Measurements from ENCODE around the gene KSR1. TPM values are rescaled to one million over a fixed set of nuclear protein-coding genes. Genes with fewer than 3 reads are reported as not detected.

KSR1 gene
- total RNA-seq, 4 donors from 2014 or later: 10.4 to 17.7 (median 13.2) TPM

DNA sequence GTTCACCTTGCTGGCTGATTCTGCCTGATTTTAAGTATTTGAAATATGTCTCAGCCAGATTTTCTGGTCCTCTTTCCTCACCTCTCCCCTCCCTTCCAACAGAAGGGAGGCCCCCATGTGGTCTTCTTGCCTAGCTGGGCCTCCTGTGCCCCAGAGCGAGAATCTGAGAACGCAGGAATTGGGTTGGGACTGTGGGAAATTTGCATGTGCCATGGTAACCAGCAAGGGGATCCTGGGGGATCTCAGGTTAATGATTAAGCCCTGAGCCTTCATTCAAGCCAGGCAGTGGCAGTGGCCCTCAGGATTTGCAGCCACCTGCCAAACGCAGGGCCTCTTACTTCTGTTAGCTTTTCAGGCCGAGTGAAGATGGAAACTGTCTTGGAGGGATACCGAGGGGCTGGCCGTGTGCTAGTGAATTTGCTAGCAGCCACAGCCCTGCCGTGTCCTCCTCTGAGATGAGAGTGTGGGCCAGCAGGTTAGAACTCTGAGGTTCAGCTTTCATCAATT, 40.2 kb downstream of the KSR1 start:
- H3K4me3 ChIP-seq: no peak overlapping the region
- DNase-seq (no peak), ATAC-seq (no peak)
- TF ChIP-seq, protein P1, sequence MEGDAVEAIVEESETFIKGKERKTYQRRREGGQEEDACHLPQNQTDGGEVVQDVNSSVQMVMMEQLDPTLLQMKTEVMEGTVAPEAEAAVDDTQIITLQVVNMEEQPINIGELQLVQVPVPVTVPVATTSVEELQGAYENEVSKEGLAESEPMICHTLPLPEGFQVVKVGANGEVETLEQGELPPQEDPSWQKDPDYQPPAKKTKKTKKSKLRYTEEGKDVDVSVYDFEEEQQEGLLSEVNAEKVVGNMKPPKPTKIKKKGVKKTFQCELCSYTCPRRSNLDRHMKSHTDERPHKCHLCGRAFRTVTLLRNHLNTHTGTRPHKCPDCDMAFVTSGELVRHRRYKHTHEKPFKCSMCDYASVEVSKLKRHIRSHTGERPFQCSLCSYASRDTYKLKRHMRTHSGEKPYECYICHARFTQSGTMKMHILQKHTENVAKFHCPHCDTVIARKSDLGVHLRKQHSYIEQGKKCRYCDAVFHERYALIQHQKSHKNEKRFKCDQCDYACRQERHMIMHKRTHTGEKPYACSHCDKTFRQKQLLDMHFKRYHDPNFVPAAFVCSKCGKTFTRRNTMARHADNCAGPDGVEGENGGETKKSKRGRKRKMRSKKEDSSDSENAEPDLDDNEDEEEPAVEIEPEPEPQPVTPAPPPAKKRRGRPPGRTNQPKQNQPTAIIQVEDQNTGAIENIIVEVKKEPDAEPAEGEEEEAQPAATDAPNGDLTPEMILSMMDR (IDR thresholded peaks at IDR 0.05 in 4 of 5, conservative IDR thresholded peaks at IDR 0.05 in 1 of 5): no peak
- TF ChIP-seq POLR2A (IDR thresholded peaks at IDR 0.05): no peak
- H3K9me3 ChIP-seq: no peaks in the 10 kb centered on the region
- no peak overlapping the region for H3K27ac ChIP-seq
- no peaks in the 10 kb centered on the region for H3K27me3 ChIP-seq
- intact Hi-C loops (cut with DNase I; ENCODE audit: low total_unique reads) (loop anchor here (2.0 kb wide), 1 partner anchor 142 kb away; no protein-coding TSS in a partner anchor), in situ Hi-C loops (cut with MboI; ENCODE audit: low sequenced_read_pairs in 4 of 4) (loop anchor here in 2 of 4 donors (10.0 to 25.0 kb wide), 3 partner anchors 91 to 259 kb away; no protein-coding TSS in a partner anchor)
- peaks cover 14 to 16% of the 10 kb centered on the region in 2 donors for H3K4me1 ChIP-seq
- no peaks in the 10 kb centered on the region for H3K36me3 ChIP-seq

DNA sequence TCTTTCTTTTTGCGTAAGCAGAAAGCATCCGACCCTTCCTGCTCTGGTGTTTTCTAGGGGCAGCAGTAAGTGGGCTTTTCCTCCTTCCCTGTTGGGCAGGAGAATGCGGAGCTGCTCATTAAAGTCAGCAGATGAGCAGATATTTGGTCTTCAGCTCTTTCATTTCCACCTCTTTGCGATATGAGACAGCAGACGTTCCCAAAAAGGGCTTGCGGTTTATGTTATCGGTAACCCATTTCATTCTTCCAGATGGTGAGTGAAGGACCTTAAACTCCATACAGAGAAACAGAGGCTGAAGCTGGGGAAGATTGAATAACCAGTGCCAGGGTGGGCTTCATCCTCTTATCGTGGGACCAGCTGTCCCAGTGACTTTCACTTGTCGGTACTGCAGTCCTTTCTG, 40.7 kb downstream of the KSR1 start:
- no peaks in the 10 kb centered on the region for H3K27me3 ChIP-seq
- H3K4me1 ChIP-seq: peaks cover 14 to 16% of the 10 kb centered on the region in 2 donors
- ATAC-seq (no peak), DNase-seq (no peak)
- in situ Hi-C loops (cut with MboI; ENCODE audit: low sequenced_read_pairs in 4 of 4): loop anchor here in 2 of 4 donors (10.0 to 25.0 kb wide), 3 partner anchors 90 to 260 kb away; no protein-coding TSS in a partner anchor
- no peaks in the 10 kb centered on the region for H3K36me3 ChIP-seq
- no peak for TF ChIP-seq POLR2A (IDR thresholded peaks at IDR 0.05)
- TF ChIP-seq, protein P1 (IDR thresholded peaks at IDR 0.05 in 4 of 5, conservative IDR thresholded peaks at IDR 0.05 in 1 of 5): no peak
- H3K27ac ChIP-seq: no peak overlapping the region
- H3K9me3 ChIP-seq: no peaks in the 10 kb centered on the region
- no peak overlapping the region for H3K4me3 ChIP-seq
- intact Hi-C loops (cut with DNase I; ENCODE audit: low total_unique reads): loop anchor here (2.0 kb wide), 1 partner anchor 142 kb away; no protein-coding TSS in a partner anchor

DNA sequence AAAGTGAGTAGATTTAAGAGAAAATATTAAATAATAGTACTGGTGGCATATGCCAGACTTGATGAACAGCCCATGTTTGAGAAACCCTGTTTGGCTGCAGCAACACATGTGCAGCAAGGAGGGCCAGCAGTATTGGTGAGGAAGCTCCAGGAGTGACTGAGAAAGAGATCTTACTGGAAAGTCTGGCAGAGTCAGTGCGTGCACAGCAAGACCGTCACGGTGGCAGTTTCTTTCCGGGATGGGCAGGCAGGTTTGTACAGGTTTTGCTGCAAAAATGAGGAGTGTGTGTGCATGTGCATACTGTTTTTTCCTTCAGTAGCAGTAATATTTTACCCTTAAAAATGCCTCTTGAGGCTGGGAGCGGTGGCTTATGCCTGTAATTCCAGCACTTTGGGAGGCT, 41.4 kb downstream of the KSR1 start:
- peaks cover 16 to 18% of the 10 kb centered on the region in 2 donors for H3K4me1 ChIP-seq
- intact Hi-C loops (cut with DNase I; ENCODE audit: low total_unique reads): loop anchor here (2.0 kb wide), 1 partner anchor 143 kb away; no protein-coding TSS in a partner anchor

DNA sequence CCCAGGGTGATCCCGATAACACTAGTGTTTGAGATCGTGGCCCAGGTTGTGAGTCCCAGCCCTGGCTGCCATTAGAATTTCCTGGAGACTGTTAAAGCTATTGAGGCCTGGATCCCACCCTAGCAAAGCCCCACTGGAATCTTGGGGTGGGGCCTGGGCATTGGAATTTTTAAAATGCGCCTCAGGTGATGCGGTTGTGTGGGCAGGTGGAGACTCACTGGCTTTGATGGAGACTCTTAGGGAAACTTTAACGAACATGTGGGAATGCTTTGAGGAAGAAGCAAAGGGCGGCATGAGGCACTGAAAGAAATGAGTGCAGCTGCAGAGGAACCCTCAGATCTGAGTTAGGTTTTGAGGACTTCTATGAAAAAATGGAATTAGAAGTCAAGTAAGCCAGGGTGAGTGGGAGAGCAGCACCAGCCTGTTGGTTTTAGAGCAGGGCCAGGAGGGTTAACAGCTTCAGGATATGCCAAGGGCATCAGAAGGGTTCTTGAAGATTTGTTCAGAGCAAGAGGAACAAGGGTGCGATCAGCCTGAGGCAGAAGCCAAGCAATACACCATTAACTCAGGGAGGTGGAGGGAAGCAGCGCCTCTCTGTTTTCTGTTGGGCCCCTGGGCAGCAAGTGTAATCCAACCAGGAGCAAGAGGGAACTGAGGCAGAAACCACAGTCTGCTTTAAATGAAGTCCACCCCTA, 42.5 kb downstream of the KSR1 start:
- intact Hi-C loops (cut with DNase I; ENCODE audit: low total_unique reads): no loop called here
- H3K27ac ChIP-seq: no peak overlapping the region

More for the DNA sequence above, 41.4 kb downstream of the KSR1 start:
- TF ChIP-seq POLR2A (IDR thresholded peaks at IDR 0.05): no peak
- TF ChIP-seq, protein P1 (IDR thresholded peaks at IDR 0.05 in 4 of 5, conservative IDR thresholded peaks at IDR 0.05 in 1 of 5): no peak
- ATAC-seq: no peak
- Histone ChIP-seq H3K4me3 (no peak overlapping the region), H3K36me3 (no peaks in the 10 kb centered on the region), H3K27ac (no peak overlapping the region), H3K27me3 (no peaks in the 10 kb centered on the region), H3K9me3 (no peaks in the 10 kb centered on the region)
- DNase-seq: no peak
- in situ Hi-C loops (cut with MboI; ENCODE audit: low sequenced_read_pairs in 4 of 4): loop anchor here in 2 of 4 donors (10.0 to 25.0 kb wide), 3 partner anchors 90 to 260 kb away; no protein-coding TSS in a partner anchor

More for the DNA sequence above, 42.5 kb downstream of the KSR1 start:
- Histone ChIP-seq H3K4me1 (peaks cover 16 to 22% of the 10 kb centered on the region in 2 donors), H3K36me3 (no peaks in the 10 kb centered on the region), H3K9me3 (no peaks in the 10 kb centered on the region), H3K4me3 (no peak overlapping the region), H3K27me3 (no peaks in the 10 kb centered on the region)
- no peak for DNase-seq
- TF ChIP-seq, protein P1 (IDR thresholded peaks at IDR 0.05 in 4 of 5, conservative IDR thresholded peaks at IDR 0.05 in 1 of 5): no peak
- no peak for TF ChIP-seq POLR2A (IDR thresholded peaks at IDR 0.05)
- in situ Hi-C loops (cut with MboI; ENCODE audit: low sequenced_read_pairs in 4 of 4): loop anchor here in 2 of 4 donors (10.0 to 25.0 kb wide), 3 partner anchors 89 to 261 kb away; no protein-coding TSS in a partner anchor
- ATAC-seq: no peak

All from gastrocnemius medialis (tissue), 4 donors.